Measurements from ENCODE around the gene ITSN1. TPM values are rescaled to one million over a fixed set of nuclear protein-coding genes. Genes with fewer than 3 reads are reported as not detected.

Gene ITSN1
- total RNA-seq, 1 experiment from 2014 or later, result 30.6 TPM

DNA sequence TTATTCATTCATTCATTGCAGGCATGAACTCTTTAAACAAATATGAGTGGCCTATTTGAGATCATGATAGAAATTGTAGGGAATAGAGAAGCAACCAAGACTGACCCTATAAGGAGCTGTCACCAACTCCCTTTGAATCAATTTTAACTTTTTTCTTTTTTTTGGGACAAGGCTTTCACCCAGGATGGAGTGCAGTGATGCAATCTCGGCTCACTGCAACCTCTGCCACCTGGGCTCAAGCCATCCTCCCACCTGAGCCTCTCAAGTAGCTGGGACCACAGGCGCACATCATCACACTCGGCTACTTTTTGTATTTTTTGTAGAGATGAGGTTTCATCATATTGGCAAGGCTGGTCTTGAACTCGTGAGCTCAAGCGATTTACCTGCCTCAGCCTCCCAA, 290.4 kb downstream of the ITSN1 start:
- peak overlapping the region; percentile 88 for H3K4me3 Mint-ChIP-seq (ENCODE audit: low read depth, unreplicated experiment)
- H3K27me3 Mint-ChIP-seq (ENCODE audit: unreplicated experiment), result no peaks in the 10 kb centered on the region
- DNase-seq, result no peak
- H3K4me1 Mint-ChIP-seq (ENCODE audit: low read depth, unreplicated experiment), result peaks cover 11% of the 10 kb centered on the region
- intact Hi-C loops (cut with micrococcal nuclease; ENCODE audit: unreplicated experiment), result no loop called here
- no peaks in the 10 kb centered on the region for H3K9me3 Mint-ChIP-seq (ENCODE audit: low read depth, unreplicated experiment)
- H3K36me3 Mint-ChIP-seq (ENCODE audit: insufficient read depth, unreplicated experiment), result peaks cover 13% of the 10 kb centered on the region
- no TSS peak for BruUV-seq (replicated peaks)
- TF ChIP-seq, protein P1, sequence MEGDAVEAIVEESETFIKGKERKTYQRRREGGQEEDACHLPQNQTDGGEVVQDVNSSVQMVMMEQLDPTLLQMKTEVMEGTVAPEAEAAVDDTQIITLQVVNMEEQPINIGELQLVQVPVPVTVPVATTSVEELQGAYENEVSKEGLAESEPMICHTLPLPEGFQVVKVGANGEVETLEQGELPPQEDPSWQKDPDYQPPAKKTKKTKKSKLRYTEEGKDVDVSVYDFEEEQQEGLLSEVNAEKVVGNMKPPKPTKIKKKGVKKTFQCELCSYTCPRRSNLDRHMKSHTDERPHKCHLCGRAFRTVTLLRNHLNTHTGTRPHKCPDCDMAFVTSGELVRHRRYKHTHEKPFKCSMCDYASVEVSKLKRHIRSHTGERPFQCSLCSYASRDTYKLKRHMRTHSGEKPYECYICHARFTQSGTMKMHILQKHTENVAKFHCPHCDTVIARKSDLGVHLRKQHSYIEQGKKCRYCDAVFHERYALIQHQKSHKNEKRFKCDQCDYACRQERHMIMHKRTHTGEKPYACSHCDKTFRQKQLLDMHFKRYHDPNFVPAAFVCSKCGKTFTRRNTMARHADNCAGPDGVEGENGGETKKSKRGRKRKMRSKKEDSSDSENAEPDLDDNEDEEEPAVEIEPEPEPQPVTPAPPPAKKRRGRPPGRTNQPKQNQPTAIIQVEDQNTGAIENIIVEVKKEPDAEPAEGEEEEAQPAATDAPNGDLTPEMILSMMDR (IDR thresholded peaks at IDR 0.05; ENCODE audit: unreplicated experiment), result no peak
- CTCF ChIA-PET, result no interaction called here
- no peak overlapping the region for H3K27ac Mint-ChIP-seq (ENCODE audit: unreplicated experiment)

DNA sequence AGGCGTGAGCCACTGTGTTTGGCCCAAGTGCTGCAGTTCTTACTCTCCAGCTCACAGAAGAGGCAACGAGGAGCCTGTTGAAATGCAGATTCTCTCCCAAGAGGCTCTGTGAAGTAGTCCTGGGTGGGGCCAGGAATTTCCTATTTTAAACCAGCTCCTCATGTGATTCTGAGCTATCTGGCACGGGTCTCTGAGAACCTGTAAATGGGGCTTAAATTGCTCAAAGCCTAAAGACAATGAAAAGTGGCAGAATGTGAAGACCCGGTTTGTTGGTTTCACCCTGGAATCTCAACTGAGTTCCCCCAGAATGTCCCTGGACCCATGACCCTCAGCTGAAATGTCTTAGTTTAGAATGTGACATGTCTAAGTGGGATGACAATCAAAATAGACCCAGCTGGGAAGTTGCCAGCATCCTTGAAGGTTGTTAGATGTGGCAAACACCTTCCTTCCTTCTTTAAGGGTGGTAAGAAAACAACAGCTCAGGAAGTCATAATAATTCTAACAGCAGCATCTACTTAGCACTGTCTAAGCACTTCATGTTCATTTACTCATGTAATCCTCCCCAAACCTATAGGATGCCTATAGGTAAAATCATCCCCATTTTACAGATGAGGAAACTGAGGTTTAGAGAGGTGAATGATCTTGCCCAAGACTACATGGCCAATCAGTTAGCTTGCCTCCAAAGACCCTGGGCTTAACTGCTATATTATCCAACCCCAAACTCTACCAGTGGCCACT, 294.2 kb downstream of the ITSN1 start:
- Mint-ChIP-seq H3K4me3 (ENCODE audit: low read depth, unreplicated experiment) (no peak overlapping the region), H3K27ac (ENCODE audit: unreplicated experiment) (no peak overlapping the region), H3K4me1 (ENCODE audit: low read depth, unreplicated experiment) (peaks cover 11% of the 10 kb centered on the region), H3K36me3 (ENCODE audit: insufficient read depth, unreplicated experiment) (peaks cover 9% of the 10 kb centered on the region), H3K9me3 (ENCODE audit: low read depth, unreplicated experiment) (no peaks in the 10 kb centered on the region), H3K27me3 (ENCODE audit: unreplicated experiment) (no peaks in the 10 kb centered on the region)
- BruUV-seq (replicated peaks), result no TSS peak
- TF ChIP-seq, protein P1 (IDR thresholded peaks at IDR 0.05; ENCODE audit: unreplicated experiment), result no peak
- DNase-seq, result no peak
- CTCF ChIA-PET, result interaction anchor here (0.5 to 1.1 kb wide), 2 partner anchors 137 to 294 kb away, joined by 3 read pairs; partner anchors contain the start of genes MRPS6 and SLC5A3
- intact Hi-C loops (cut with micrococcal nuclease; ENCODE audit: unreplicated experiment), result no loop called here

DNA sequence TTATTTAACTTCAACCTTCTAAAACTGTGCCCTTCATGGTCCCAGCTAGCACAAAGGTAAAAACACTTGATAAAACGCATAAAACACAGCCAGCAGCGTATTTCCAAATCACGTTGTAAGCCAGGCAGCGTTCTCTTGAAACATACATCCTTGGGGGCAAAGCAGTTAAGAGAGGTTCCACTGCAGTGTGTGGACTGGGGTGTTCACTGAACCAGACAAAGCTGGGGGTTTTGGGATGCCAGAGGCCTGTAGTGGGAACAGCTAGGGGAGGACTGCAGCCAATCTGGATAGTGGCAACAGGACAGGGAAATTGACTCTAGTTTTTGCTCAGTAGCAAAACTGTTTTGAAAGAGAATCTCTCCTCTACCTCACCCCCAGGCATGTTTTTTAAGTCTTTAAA, 294.8 kb downstream of the ITSN1 start:
- CTCF ChIA-PET, result interaction anchor here (1.1 kb wide), 1 partner anchor 136 kb away, joined by 3 read pairs; the partner anchor contains the start of genes MRPS6 and SLC5A3
- Mint-ChIP-seq H3K4me1 (ENCODE audit: low read depth, unreplicated experiment) (peaks cover 4% of the 10 kb centered on the region), H3K36me3 (ENCODE audit: insufficient read depth, unreplicated experiment) (peaks cover 3% of the 10 kb centered on the region), H3K4me3 (ENCODE audit: low read depth, unreplicated experiment) (no peak overlapping the region), H3K27ac (ENCODE audit: unreplicated experiment) (no peak overlapping the region), H3K9me3 (ENCODE audit: low read depth, unreplicated experiment) (no peaks in the 10 kb centered on the region), H3K27me3 (ENCODE audit: unreplicated experiment) (no peaks in the 10 kb centered on the region)
- BruUV-seq (replicated peaks), result no TSS peak
- intact Hi-C loops (cut with micrococcal nuclease; ENCODE audit: unreplicated experiment), result no loop called here
- TF ChIP-seq, protein P1 (IDR thresholded peaks at IDR 0.05; ENCODE audit: unreplicated experiment), result no peak
- no peak for DNase-seq

DNA sequence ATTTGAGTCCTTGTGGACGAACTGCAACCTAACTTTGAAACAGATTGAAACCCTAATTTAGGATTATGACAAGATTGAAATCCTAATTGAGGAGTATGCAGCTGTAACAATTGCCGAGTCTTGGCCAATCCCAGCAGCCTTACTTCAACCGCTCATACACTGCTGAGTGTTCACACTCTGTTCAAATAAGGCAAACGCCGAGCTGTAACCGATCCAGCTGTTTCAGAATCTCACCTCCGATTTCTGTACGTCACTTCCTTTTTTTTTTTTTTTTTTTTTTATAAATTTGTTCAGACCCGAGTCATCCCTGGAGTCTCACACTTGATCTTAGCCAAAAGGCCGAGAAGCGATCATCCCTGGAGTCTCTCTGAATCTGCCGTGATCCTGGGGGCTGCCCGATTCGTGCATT, 295.6 kb downstream of the ITSN1 start:
- TF ChIP-seq, protein P1 (IDR thresholded peaks at IDR 0.05; ENCODE audit: unreplicated experiment), result no peak
- CTCF ChIA-PET, result interaction anchor here (0.6 to 0.7 kb wide), 3 partner anchors 97 to 393 kb away, joined by 3 to 6 read pairs (median 5); no protein-coding TSS in a partner anchor
- Mint-ChIP-seq H3K9me3 (ENCODE audit: low read depth, unreplicated experiment) (no peaks in the 10 kb centered on the region), H3K4me3 (ENCODE audit: low read depth, unreplicated experiment) (no peak overlapping the region), H3K4me1 (ENCODE audit: low read depth, unreplicated experiment) (no peaks in the 10 kb centered on the region), H3K27ac (ENCODE audit: unreplicated experiment) (no peak overlapping the region), H3K27me3 (ENCODE audit: unreplicated experiment) (no peaks in the 10 kb centered on the region), H3K36me3 (ENCODE audit: insufficient read depth, unreplicated experiment) (no peaks in the 10 kb centered on the region)
- no peak for DNase-seq
- no TSS peak for BruUV-seq (replicated peaks)
- intact Hi-C loops (cut with micrococcal nuclease; ENCODE audit: unreplicated experiment), result no loop called here
